Right renal cortex interstitium (tissue), 3 donors: ENCODE measurements around the gene CACNA1G. TPM values are rescaled to one million over a fixed set of nuclear protein-coding genes. Genes with fewer than 3 reads are reported as not detected.

Experiments used
- DNase-seq, 3 donors: peaks; one replicate each; pipeline ENCODE4 v3.0.0-alpha.2; 2013; ENCODE audit warnings: low read depth in 3 of 3, low spot score in 2 of 3
- polyA plus RNA-seq, 3 donors: library from polyadenylated mRNA; unstranded; fragments of 120-200 nt; gene quantifications; one replicate each; pipeline ENCODE4 v1.2.1, GENCODE V29; 2013; ENCODE audit not compliant: insufficient read length in 3 of 3

Gene CACNA1G
- polyA plus RNA-seq, 3 donors = 6.1 to 6.7 (median 6.6) TPM

DNA sequence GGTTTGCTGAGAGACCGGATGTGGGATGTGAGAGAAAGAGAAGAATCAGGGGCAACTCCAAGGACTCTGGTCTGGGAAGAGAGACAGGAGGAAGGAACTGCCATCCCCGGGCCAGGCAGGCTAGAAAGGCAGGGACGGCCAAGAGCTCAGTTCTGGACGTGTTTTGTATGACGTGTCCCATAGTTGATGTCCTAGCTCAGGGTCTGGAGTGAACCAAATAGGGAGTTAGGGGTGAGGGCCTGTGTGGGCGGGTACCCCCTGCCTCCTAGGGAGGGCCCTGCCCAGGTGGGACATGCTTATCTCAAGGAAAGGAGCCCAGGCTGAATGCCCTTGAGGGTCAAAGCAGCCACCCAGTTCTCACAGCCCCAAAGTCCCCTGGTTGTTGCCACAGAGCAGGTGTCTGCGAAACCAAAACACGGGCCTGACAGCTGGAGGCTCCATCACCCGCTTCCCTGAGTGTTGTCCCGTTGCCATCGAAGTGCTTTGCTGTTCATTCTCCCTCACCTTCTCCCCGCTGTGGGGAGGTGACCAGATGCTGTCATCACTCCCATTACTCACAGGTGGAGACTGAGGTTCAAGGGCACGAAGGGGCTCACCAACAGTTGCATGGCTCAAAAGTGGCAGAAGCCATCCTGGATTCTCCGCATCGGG lies 81.7 kb downstream of the CACNA1G start:
- DNase-seq = no peak

- DNase-seq = no peak
Measured at GRCh38 chr17:50642722-50643656, 82.5 kb downstream of the CACNA1G start.

DNA sequence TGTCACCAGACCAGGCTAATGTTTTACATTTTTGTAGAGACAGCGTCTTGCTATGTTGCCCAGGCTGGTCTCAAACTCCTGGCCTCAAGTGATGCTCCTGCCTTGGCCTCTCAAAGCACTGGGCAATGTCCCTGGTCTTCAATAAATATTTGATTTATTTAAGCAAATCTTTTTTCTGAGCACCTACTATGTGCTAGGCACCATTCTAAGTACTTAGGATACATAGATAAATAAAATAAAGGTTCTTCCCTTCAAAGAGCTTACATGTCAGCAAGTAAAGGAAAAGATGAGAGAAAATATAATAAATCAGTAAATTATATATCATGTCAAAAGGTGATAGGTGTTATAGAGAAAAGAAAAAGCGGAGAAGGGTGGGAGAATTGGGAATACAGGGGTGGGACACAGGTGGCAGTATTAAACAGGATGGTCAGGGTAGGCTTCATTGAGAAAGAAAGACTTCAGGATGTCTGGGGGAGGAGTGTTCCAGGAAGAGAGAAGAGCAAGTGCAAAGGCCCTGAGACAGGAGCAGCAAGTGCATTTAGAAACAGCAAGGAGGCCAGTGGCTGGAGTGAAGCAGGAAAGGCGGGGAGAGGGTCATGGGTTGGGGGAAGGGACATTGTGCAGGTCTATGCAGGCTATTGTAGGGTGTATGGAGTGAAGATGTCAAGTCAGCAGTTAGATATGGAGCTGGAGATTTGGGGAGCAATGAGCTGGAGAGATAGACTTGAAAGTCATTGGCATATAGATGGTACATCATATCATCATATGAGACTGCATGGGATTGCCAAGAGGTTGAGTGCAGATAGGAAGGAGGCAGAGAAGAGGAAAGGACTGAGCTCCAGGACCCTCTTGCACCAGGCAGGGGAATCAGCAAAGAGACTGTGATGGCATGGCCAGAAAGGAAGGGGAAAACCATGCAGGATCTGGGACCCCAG lies 85.5 kb downstream of the CACNA1G start:
- no peak for DNase-seq

GRCh38 chr17:50647187-50647586 lies 86.7 kb downstream of the CACNA1G start:
- DNase-seq = no peak

- no peak for DNase-seq
Measured at GRCh38 chr17:50649042-50649908, 88.8 kb downstream of the CACNA1G start.

- DNase-seq = no peak
Measured at GRCh38 chr17:50651661-50652060, 91.1 kb downstream of the CACNA1G start.

DNA sequence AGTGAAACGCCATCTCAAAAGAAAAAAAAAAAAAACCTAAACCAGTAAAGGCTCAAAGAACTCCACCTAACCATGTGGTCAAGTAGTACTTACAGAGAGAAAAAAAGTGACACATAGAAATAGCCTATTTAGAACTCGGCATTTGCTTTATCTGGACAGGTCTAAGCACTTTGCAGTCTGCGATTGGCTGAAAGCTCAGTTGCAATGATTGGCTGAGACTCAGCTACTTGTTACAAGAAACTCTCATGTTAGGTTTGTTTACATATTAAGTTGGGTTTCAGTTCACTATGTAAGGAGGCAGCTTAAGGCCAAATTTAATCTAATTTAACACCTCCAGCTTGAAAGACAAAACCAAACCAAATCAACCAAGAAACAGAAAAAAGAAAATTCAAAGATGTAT lies 93.2 kb downstream of the CACNA1G start:
- no peak for DNase-seq

- no peak for DNase-seq
Measured at GRCh38 chr17:50656509-50656908, 96.0 kb downstream of the CACNA1G start.

DNA sequence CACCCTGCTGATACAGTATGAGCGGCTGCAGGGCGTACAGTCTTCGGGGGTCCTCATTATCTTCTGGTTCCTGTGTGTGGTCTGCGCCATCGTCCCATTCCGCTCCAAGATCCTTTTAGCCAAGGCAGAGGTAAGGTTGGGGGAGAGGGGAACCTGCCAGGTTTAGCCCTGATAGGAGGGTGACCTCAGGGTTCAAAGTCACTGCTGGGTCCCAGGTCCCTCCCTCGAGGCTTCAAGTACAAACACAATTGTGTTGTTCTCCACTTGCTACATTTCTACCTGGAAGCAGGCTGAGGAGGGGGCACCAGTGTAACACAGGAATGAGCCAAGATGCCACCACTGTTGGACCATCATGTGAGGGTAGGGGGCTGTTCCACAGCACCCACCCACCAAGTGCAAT lies 96.5 kb downstream of the CACNA1G start:
- no peak for DNase-seq

DNA sequence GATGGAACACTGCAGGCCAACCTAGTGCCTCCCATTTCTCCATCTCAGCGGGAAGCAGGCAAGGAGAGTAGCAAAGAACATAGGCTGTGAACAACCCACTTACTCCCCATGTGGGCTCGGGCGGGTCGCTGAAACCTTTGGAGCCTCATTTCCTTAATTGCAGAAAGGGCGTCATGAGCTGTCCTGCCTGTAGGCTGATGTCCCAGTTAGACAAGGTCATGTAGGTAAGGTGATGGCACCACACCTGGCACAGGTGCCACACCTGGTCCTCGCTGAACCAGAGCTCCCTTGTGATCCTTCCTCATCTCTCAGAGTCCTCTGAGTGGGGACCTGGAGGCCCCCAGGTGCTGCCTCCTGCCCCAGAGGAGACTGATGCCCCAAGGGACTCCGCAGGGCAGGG lies 97.1 kb downstream of the CACNA1G start:
- DNase-seq = no peak

GRCh38 chr17:50658616-50659015 lies 98.1 kb downstream of the CACNA1G start:
- no peak for DNase-seq

DNA sequence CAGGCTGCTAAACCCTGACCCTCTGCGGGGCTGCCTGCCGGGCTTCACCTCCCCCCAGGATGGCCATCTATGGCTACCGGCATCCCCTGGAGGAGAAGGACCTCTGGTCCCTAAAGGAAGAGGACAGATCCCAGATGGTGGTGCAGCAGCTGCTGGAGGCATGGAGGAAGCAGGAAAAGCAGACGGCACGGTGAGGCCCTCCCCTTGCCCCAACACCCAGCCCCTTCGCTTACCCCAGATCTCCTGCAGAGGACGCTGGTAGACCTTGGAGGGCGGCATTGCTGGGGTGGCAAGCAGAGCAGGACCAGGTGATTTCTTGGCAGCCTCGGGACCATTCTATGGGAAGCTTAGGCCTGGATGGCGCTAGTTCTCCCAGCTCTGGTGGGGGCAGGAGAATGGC lies 98.7 kb downstream of the CACNA1G start:
- DNase-seq = no peak

DNA sequence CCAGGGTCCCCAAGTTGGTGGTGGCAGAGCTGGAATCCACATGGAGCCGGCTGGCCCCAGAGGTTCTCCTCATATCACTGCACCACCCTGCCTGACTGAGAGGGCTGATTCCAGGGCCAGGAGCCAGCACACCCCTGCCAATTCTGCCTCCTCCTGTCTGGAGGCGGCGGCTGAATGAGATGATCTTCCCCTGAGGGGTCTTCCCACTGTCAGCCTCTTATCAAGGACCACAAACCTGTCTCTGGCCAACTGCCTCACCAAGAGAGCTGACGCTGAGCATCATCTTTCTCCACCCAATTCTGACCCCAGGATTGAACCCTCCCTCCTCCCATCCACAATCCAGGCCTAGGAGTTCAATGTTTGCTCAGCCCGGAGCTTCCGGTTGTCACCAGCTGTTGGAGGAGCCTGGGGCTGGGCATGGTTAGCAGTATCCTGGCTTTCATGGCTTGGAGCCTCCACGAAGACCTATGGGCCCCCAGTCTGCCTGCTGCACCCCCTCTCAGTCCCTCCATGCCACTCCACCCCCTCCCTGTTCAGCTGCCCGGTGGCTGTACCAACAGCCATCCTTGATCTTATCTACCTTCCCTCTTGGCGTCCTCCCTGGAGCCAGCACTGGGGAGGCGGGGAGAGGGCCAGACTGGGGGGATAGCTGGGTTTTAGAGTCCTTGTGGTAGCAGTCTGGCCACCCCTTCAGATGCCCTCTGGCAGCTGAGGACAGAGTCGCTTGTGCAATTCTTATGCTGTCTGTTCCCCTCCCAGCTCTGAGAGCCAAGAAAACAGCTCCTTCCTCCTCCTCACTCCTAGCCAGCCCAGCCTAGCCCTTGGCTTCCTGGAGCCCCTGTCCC lies 99.7 kb downstream of the CACNA1G start:
- DNase-seq = no peak

- DNase-seq = no peak
Measured at GRCh38 chr17:50660887-50661345, 100.4 kb downstream of the CACNA1G start.

GRCh38 chr17:50661348-50661747 lies 100.8 kb downstream of the CACNA1G start:
- DNase-seq = no peak

- no peak for DNase-seq
Measured at GRCh38 chr17:50661795-50662391, 101.4 kb downstream of the CACNA1G start.

GRCh38 chr17:50662632-50663225 lies 102.2 kb downstream of the CACNA1G start:
- no peak for DNase-seq

GRCh38 chr17:50663812-50664374 lies 103.4 kb downstream of the CACNA1G start:
- DNase-seq = no peak
